COR-L47 (cell line): ENCODE data around the gene MTO1.
"Not testable (repeated sequence)": the region's sequence is repeated elsewhere in the genome, so short reads cannot be mapped to it uniquely, and the experiment has no call there.

ENCODE experiments used
- DNase-seq: peaks from one replicate; lab custom pipeline; 2025; lab: John Stamatoyannopoulos, UW

Gene MTO1

DNA sequence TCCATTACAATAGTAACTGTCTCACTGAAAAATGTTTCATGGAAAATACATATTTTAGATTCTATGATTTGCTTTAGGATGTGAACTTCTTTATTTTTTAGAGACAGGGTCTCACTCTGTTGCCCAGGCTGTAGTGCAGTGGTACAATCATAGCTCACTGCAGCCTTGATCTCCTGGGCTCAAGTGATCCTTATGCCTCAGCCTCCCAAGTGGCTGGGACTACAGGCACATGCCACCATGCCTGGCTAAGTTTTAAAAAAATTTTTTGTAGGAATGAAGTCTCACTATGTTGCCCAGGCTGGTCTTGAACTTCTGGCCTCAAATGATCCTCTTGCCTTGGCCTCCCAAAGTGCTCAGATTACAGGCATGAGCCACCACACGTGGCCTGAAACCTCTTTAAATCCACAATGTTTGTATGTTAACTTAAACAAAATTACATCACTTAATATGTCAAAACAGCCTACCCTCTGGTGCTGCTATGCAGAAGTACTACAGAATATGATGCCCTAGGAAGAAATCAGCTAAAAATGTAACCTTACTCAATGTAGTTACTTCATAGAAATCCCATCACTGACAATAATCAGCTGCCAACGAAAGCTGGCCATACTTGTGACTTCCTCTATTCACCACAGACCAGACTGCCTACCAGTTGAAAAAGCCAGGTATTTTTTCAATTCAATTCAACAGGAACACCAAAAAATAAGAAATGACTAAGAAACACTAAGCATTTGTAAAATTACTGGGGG lies 41.7 kb downstream of the MTO1 start:
- no peak for DNase-seq

DNA sequence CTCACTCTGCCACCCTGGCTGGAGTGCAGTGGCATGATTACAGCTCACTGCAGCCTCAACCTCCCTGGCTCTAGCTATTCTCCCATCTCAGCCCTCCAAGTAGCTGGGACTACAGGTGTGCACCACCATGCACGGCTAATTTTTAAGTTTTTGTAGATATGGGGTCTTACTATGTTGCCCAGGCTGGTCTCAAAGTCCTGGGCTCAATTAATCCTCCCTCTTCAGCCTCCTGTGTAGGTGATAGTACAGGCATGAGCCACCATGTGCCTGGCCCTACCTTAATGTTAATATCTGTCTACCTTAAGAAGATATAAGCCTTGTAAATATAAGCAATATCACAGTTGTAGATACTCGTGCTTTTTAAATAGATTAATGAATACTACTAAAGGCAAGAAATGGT lies 42.6 kb downstream of the MTO1 start:
- no peak for DNase-seq

DNA sequence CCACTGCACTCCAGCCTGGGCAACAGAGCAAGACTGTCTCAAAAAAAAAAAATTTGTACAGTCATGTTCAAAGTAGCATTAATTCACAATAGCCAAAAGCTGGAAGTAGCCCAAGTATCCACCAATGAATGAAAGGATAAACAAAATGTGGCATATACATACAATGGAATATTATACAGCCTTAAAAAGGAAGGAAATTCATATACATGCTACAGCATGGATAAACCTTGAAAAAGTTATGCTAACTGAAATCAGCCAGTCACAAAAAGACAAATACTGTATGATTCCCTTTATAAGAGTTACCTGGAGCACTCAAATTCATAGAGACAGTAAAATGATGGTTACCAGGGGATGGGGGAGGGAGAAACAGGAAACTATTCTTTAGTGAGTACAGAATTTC lies 43.6 kb downstream of the MTO1 start:
- DNase-seq, result no peak

DNA sequence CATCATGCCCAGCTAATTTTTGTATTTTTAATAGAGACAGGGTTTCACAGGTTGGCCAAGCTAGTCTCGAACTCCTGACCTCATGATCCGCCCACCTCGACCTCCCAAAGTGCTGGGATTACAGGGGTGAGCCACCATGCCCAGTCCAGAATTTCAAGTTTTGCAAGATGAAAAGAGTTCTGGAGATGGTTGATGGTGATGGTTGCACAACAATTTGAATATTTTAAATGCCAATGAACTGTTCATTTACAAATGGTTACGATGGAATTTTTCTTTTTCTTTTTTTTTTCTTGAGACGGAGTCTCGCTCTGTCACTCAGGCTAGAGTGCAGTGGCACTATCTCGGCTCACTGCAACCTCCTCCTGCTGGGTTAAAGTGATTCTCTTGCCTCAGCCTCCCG lies 44.2 kb downstream of the MTO1 start:
- not testable (repeated sequence) for DNase-seq

DNA sequence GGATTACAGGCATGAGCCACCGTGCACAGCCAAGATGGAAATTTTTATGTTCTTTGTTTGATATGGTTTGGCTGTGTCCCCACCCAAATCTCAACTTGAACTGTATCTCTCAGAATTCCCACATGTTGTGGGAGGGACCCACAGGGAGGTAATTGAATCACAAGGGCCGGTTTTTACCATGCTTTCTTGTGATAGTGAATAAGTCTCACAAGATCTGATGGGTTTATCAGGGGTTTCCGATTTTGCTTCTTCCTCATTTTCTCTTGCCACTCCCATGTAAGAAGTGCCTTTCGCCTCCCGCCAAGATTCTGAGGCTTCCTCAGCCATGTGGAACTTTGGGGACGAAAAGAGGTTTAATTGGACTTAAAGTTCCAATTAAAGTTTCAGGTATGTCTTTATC lies 44.7 kb downstream of the MTO1 start:
- DNase-seq, result no peak

DNA sequence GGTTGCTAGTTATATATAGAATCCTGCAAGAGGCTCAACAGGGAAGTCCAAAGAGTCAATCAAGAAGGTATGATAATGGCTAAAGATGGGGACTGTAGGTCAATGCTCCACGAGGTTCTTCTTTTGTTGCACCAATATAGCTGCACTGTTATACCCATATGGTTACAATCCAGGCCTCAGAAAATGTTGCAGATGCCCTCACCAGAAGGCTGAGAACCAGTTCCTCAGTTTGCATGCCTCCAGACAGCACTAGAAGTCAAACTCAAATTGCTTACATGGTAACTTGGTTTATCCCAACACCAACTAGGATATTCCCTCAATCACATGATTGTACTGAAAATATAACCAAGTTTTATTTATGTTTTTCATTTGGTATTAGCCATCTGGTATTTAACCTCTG lies 47.2 kb downstream of the MTO1 start:
- no peak for DNase-seq

DNA sequence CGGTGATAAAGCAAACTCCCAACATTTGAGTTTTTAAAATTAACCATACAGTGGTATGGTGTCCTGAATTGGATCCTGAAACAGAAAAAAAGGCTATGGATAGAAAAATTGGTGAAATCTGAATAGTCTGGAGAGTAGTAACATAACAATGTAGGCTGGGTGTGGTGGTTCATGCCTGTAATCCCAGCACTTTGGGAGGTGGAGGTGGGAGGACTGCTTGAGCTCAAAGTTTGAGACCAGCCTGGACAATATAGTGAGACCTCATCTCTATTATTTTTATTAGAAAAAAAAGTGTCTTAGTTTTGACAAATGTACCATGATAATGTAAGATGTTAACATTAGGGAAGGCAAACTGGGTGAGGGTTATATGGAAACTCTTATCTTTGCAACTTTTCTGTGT lies 48.3 kb downstream of the MTO1 start:
- no peak for DNase-seq

DNA sequence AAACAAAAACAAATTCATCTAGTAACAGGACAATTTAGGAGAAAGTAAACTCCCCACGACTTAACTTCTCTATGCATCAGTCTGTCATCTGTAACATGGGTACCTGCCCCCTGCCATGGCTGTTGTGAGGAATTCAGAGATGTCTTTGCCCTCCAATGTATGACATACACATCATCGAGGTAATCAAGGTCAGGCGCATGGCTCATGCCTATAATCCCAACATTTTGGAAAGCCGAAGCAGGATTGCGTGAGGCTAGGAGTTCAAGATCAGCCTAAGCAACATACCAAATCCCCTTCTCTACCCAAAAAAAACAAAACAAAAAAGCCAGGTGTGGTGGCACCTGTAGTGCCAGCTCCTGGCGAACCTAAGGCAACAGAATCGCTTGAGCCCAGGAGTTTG lies 50.3 kb downstream of the MTO1 start:
- no peak for DNase-seq

DNA sequence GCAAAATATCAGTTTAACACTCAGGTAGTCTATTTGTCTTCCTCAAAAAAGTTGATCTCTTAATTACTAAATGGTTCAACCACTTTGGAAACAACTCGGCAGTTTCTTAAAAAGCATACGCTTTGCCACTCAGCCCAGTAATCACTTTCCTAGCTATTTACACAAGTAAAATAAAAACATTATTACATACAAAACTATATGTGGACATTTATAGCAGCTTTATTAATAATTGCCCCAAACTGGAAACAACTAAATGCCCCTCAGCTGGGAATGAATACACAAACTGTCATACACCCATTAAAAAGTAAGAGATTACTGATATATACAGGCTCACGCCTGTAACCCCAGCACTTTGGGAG lies 51.9 kb downstream of the MTO1 start:
- no peak for DNase-seq

DNA sequence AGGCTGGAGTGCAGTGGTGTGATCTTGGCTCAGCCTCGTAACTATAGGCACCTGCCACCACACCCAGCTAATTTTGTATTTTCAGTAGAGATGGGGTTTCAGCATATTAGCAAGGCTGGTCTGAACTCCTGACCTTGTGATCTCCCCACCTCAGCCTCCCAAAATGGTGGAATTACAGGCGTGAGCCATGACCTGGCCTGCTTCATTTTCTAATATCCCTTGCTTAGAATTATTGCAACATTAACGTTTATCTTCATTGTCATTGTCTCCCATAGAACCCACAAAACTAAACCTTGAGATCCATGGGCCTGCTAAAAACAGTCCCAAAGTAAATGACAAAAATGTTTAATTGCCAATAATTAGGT lies 53.2 kb downstream of the MTO1 start:
- no peak for DNase-seq

DNA sequence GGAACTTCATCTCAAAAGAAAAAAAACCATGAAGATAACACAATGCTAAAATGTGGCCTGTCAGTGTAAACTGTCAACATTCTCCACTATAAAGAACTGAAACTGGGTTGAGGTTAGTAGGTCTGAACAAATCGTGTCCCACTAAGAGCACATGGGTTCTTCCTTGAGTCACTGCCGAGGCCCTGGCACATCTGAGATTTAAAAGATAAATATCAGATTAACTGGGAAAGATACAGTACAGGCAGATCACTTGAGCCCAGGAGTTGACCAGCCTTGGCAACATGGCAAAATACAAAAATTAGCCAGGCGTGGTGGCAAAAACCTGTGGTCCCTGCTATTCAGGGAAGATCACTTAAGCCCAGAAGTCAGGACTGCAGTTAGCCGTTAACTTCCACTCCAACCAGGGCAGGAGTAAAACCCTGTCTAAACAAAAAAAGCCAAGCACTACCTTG lies 53.7 kb downstream of the MTO1 start:
- DNase-seq, result no peak

DNA sequence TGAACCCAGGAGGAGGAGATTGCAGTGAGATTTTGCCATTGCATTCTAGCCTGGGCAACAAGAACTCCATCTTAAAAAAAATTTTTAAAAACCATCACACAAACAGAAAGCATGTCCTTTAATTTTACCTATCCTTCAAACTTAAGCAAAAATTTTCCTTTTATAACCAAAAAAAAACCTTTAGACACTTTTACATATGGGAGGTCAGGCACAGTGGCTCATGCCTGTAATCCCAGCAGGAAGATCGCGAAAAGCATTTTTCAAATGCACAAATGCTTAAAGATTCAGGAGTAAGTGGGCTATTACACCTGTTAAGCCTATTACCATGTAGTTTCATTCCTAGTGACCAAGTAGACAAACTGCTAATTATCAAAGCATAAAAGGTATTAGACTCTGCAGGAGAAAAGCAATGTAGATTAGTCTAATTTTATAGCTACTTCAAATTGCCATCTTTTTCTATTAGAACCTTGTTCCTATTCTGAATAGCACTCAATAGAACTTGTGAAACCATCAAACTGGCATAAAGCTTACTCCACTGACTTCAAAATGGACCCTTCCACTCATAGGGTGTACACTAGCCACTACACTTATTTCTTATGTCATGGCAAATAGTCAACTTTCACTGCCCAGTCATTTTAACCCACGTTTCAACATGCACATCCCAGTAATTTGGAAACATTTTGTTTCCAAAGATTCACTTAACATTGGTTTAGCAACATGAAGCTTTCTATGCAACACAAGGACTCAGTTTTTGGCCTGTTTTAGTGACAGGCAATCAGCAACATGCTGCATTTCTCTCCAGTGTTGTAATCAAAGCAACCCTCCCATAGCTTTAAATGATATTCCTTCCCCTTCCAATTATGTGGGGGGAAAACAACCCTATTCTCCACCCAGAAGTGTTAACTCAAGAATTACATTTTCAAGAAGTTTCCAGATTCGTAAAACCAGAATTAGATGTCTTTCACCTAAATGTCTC lies 55.3 kb downstream of the MTO1 start:
- DNase-seq, result no peak

DNA sequence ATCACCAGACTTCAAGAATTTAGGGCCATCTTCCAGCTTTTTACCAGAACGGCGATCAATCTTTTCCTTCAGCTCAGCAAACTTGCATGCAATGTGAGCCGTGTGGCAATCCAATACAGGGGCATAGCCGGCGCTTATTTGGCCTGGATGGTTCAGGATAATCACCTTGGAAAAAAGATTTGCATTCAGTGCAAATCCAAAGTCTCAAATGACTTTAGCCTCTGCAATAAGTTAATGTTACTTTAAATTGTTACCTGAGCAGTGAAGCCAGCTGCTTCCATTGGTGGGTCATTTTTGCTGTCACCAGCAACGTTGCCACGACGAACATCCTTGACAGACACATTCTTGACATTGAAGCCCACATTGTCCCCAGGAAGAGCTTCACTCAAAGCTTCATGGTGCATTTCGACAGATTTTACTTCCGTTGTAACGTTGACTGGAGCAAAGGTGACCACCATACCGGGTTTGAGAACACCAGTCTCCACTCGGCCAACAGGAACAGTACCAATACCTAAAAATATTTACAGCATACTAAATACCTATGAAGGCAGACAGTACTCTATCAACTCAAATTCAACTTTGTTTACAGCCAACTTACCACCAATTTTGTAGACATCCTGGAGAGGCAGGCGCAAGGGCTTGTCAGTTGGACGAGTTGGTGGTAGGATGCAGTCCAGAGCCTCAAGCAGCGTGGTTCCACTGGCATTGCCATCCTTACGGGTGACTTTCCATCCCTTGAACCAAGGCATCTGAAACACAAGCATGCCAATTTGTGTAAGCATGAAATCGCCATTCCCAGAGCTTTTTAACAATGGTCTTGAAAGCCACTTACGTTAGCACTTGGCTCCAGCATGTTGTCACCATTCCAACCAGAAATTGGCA lies 56.8 kb downstream of the MTO1 start:
- DNase-seq, result not testable (repeated sequence)

DNA sequence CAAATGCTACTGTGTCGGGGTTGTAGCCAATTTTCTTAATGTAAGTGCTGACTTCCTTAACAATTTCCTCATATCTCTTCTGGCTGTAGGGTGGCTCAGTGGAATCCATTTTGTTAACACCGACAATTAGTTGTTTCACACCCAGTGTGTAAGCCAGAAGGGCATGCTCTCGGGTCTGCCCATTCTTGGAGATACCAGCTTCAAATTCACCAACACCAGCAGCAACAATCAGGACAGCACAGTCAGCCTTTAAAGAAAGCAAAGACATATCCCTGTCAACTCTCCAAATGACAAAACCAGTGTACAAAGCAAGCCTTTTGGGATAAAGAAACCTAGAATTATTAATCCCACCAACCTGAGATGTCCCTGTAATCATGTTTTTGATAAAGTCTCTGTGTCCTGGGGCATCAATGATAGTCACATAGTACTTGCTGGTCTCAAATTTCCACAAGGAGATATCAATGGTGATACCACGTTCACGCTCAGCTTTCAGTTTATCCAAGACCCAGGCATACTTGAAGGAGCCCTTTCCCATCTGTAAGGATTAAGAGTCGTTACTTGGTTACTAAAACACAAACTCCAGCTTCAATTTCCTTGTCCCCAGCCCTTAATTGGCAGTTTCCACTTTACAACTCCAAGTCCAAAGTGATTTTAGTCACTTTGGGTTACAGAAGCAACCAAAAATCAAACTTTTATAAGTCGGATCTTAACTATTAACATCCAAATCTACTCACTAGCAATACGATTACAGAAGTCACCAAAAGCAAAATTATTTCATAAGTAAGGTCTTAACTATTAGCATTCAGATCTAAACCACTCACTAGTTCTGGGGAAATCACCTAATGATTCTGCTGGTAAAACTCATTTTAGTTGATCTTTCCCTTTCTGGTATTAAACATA lies 57.7 kb downstream of the MTO1 start:
- DNase-seq, result not testable (repeated sequence)

DNA sequence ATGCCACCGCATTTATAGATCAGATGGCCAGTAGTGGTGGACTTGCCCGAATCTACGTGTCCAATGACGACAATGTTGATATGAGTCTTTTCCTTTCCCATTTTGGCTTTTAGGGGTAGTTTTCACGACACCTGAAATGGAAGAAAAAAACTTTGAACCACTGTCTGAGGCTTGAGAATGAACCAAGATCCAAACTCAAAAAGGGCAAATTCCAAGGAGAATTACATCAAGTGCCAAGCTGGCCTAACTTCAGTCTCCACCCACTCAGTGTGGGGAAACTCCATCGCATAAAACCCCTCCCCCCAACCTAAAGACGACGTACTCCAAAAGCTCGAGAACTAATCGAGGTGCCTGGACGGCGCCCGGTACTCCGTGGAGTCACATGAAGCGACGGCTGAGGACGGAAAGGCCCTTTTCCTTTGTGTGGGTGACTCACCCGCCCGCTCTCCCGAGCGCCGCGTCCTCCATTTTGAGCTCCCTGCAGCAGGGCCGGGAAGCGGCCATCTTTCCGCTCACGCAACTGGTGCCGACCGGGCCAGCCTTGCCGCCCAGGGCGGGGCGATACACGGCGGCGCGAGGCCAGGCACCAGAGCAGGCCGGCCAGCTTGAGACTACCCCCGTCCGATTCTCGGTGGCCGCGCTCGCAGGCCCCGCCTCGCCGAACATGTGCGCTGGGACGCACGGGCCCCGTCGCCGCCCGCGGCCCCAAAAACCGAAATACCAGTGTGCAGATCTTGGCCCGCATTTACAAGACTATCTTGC lies 58.6 kb downstream of the MTO1 start:
- peak; percentile 60 for DNase-seq

DNA sequence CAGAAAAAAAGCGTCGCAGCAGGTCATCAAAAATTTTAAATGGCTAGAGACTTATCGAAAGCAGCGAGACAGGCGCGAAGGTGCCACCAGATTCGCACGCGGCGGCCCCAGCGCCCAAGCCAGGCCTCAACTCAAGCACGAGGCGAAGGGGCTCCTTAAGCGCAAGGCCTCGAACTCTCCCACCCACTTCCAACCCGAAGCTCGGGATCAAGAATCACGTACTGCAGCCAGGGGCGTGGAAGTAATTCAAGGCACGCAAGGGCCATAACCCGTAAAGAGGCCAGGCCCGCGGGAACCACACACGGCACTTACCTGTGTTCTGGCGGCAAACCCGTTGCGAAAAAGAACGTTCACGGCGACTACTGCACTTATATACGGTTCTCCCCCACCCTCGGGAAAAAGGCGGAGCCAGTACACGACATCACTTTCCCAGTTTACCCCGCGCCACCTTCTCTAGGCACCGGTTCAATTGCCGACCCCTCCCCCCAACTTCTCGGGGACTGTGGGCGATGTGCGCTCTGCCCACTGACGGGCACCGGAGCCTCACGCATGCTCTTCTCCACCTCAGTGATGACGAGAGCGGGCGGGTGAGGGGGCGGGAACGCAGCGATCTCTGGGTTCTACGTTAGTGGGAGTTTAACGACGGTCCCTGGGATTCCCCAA lies 59.3 kb downstream of the MTO1 start, which contains the start of gene EEF1A1:
EEF1A1 (minus strand) TSS at position 345 of the 663 bp plus-strand sequence. CDS start 1,006 bp downstream, outside the sequence.
- DNase-seq, result peak; percentile 99

DNA sequence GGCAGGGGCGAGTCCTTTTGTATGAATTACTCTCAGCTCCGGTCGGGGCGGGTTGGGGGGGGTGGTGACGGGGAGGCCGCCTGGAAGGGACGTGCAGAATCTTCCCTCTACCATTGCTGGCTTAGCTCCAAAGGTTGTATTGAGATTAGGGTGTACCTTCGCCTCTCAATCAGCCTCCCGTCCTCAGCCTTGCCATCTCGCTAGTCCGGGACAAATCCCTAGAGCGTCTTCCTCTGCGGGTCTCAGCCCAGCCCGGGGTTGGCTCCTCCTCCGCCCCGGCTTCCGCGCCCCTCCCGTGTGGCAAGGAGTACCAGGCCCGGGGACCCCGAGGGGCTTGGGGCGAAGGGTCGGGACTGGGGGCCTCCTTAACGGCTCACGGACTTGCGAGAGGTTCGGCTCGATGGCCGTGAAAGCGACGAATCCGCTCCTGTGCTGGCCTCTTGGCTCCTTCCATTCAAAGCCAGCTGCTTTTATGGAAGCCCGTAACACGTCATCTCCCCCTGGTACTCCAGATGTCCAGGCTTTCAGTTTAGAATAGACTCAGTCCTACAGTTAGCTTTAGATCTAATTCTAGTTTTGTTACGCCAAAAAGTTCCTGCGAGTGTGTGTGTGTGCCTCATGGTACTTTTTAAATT lies 59.9 kb downstream of the MTO1 start:
- DNase-seq, result peak; percentile 65

DNA sequence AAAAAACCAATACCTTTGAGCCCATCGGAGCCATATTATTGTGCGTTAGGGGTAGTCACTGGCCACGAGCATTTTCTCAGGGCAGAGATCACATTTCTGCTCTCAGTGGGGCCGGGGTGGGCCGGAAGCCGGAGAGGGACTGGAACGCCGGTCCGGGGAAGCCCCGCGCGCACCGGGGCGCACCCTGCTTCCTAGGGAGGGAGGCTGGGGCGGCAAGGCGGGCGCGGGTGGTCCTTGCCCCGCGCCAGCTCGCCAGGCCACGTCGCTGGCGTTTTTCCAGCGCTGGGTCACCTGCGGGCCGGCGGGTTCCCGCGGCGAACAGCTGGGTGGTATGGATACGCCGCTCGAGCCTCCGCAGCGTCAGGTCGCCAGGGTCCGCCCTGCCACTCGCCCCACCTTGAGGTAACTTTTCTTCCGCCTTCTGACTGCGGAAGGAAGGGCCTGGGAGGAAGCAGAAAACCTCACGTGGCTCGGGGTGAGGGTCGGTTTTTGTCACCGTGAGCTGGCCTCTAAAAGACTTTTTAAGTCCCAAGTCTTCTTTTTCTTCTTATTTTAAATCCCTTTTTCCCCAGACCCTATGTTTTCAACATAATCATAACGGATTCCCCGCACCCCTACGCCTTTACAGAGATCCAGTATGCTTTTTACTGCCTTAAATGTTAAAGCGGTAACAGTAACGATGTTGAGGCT lies 62.0 kb downstream of the MTO1 start:
- DNase-seq, result peak; percentile 21
